OCI-LY1 (cell line): ENCODE data around the gene LRRC4B.

ENCODE experiments used
- H2AFZ ChIP-seq: fragments of 200-600 bp; sonication (generic), shearing (Covaris generic); 2 replicates; pipeline ENCODE4 v1.6.0; 2014; ENCODE audit warnings: antibody characterized with exemption, mild to moderate bottlenecking, low read length
- H3F3A ChIP-seq: fragments of 200-600 bp; sonication (generic), shearing (Covaris generic); 2 replicates; pipeline ENCODE4 v1.6.0; 2014; ENCODE audit warnings: mild to moderate bottlenecking, antibody characterized with exemption, low read length, moderate library complexity; ENCODE audit not compliant: insufficient read depth
- H3K27ac ChIP-seq: fragments of 200-600 bp; sonication (generic); 2 replicates; pipeline ENCODE4 v1.5.1; 2014; ENCODE audit warnings: low read length, mixed run types, mild to moderate bottlenecking, low read depth; ENCODE audit not compliant: poor library complexity, severe bottlenecking
- H3K27me3 ChIP-seq: fragments of 200-600 bp; sonication (generic); 2 replicates; pipeline ENCODE4 v1.6.0; 2014; ENCODE audit warnings: antibody characterized with exemption, mild to moderate bottlenecking, low read length, moderate library complexity; ENCODE audit not compliant: insufficient read depth
- H3K36me3 ChIP-seq: fragments of 200-600 bp; sonication (generic); 2 replicates; pipeline ENCODE4 v1.6.1; 2014; ENCODE audit warnings: mild to moderate bottlenecking, antibody characterized with exemption, low read length, moderate library complexity, mixed read lengths; ENCODE audit not compliant: insufficient read depth
- H3K4me1 ChIP-seq: fragments of 200-600 bp; sonication (generic); 2 replicates; pipeline ENCODE4 v1.5.1; 2014; ENCODE audit warnings: mild to moderate bottlenecking, low read length, moderate library complexity; ENCODE audit not compliant: insufficient read depth, severe bottlenecking
- H3K4me2 ChIP-seq: fragments of 200-600 bp; sonication (generic), shearing (Covaris generic); 2 replicates; pipeline ENCODE4 v1.6.1; 2014; ENCODE audit warnings: low read length
- H3K4me3 ChIP-seq: fragments of 200-600 bp; sonication (generic); 2 replicates; pipeline ENCODE4 v1.5.1; 2014; ENCODE audit warnings: low read length, low read depth, mild to moderate bottlenecking, mixed read lengths; ENCODE audit not compliant: poor library complexity, severe bottlenecking
- H3K79me2 ChIP-seq: fragments of 200-600 bp; shearing (Covaris generic); 2 replicates; pipeline ENCODE4 v1.6.1; 2016; ENCODE audit warnings: mixed run types, low read length, mixed read lengths; ENCODE audit not compliant: insufficient read depth
- H3K9ac ChIP-seq: fragments of 200-600 bp; sonication (generic), shearing (Covaris generic); 2 replicates; pipeline ENCODE4 v1.6.1; 2014; ENCODE audit warnings: mild to moderate bottlenecking, low read length, mixed read lengths
- H3K9me2 ChIP-seq: fragments of 200-600 bp; sonication (generic), shearing (Covaris generic); 2 replicates; pipeline ENCODE4 v1.6.1; 2014; ENCODE audit warnings: low read depth, mild to moderate bottlenecking, low read length, mixed read lengths
- H3K9me3 ChIP-seq: fragments of 200-600 bp; shearing (Covaris generic); 2 replicates; pipeline ENCODE4 v1.6.1; 2014; ENCODE audit warnings: low read length, mixed read lengths
- H4K20me1 ChIP-seq: fragments of 200-600 bp; sonication (generic), shearing (Covaris generic); 2 replicates; pipeline ENCODE4 v1.6.0; 2016; ENCODE audit warnings: mild to moderate bottlenecking, low read length; ENCODE audit not compliant: insufficient read depth
- EZH2 ChIP-seq: fragments of 200-600 bp; sonication (generic), shearing (Covaris generic); IDR thresholded peaks from 2 replicates; pipeline ENCODE4 v1.8.0; 2017; ENCODE audit warnings: borderline replicate concordance, mixed run types, mild to moderate bottlenecking, antibody characterized with exemption, low read length, moderate library complexity, mixed read lengths
- TF ChIP-seq, protein P1 (sequence below): fragments of 200-600 bp; sonication (generic), shearing (Covaris generic); IDR thresholded peaks from 2 replicates; pipeline ENCODE4 v1.5.1; 2017; ENCODE audit warnings: mild to moderate bottlenecking, antibody characterized with exemption, low read length, moderate library complexity, mixed read lengths

The LRRC4B gene

DNA sequence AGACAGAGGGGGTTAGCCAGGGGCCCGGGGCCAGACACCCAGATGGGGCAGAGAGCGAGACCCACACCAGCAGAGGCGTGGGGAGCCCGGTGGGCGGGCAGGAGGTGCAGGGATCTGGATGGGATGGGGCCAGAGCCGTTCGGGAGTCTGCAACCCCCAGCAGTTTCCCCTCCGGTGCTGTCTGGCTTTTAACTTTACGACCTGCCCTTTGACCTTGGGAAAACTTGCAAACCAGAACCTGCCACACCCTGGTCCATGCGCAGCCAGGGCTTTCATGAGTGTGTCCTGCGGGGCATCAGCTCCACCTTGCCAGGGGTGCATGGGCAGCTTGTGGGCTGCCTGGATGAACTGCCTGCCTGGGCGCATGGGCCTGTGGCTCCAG, 67.1 kb downstream of the LRRC4B start:
- TF ChIP-seq, protein P1, sequence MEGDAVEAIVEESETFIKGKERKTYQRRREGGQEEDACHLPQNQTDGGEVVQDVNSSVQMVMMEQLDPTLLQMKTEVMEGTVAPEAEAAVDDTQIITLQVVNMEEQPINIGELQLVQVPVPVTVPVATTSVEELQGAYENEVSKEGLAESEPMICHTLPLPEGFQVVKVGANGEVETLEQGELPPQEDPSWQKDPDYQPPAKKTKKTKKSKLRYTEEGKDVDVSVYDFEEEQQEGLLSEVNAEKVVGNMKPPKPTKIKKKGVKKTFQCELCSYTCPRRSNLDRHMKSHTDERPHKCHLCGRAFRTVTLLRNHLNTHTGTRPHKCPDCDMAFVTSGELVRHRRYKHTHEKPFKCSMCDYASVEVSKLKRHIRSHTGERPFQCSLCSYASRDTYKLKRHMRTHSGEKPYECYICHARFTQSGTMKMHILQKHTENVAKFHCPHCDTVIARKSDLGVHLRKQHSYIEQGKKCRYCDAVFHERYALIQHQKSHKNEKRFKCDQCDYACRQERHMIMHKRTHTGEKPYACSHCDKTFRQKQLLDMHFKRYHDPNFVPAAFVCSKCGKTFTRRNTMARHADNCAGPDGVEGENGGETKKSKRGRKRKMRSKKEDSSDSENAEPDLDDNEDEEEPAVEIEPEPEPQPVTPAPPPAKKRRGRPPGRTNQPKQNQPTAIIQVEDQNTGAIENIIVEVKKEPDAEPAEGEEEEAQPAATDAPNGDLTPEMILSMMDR: no peak
- TF ChIP-seq EZH2: no peak
- Histone ChIP-seq H3K27me3 (no peaks in the 10 kb centered on the region; the same call in 1 of the 2 replicates), H3K4me1 (no peaks in the 10 kb centered on the region), H3K79me2 (no peaks in the 10 kb centered on the region), H3K4me3 (no peak overlapping the region), H3K9me2 (no peaks in the 10 kb centered on the region), H2AFZ (no peak overlapping the region), H3K36me3 (no peaks in the 10 kb centered on the region), H3K4me2 (no peak overlapping the region), H3F3A (no peaks in the 10 kb centered on the region), H3K9ac (no peak overlapping the region), H3K27ac (no peak overlapping the region), H4K20me1 (no peaks in the 10 kb centered on the region), H3K9me3 (no peaks in the 10 kb centered on the region)

DNA sequence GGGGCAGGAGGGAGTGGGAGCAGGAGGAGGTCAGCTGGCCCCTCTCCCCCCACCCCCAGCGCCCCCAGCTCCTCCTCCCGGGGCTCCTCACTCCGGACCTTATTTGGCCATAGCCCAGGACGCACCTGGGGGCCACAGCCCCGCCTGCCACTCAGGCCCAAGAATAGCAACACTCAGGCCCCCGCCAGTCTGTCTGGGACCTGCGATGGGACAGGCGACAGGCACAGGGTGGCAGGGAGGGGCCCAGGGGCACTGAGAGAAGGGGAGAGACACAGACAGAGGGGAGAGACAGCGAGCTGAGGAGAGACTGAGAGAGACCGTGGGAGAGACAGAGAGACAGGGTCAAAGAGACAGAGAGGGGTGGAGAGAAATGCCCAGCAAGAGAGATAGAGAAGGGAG, 67.5 kb downstream of the LRRC4B start:
- TF ChIP-seq, protein P1: no peak
- TF ChIP-seq EZH2: no peak
- Histone ChIP-seq H2AFZ (no peak overlapping the region), H3K4me3 (no peak overlapping the region), H3K36me3 (no peaks in the 10 kb centered on the region), H3F3A (no peaks in the 10 kb centered on the region), H3K4me1 (no peaks in the 10 kb centered on the region), H3K79me2 (no peaks in the 10 kb centered on the region), H3K4me2 (no peak overlapping the region), H4K20me1 (no peaks in the 10 kb centered on the region), H3K27me3 (no peaks in the 10 kb centered on the region; the same call in 1 of the 2 replicates), H3K9me3 (no peaks in the 10 kb centered on the region), H3K9me2 (no peaks in the 10 kb centered on the region), H3K9ac (no peak overlapping the region), H3K27ac (no peak overlapping the region)

DNA sequence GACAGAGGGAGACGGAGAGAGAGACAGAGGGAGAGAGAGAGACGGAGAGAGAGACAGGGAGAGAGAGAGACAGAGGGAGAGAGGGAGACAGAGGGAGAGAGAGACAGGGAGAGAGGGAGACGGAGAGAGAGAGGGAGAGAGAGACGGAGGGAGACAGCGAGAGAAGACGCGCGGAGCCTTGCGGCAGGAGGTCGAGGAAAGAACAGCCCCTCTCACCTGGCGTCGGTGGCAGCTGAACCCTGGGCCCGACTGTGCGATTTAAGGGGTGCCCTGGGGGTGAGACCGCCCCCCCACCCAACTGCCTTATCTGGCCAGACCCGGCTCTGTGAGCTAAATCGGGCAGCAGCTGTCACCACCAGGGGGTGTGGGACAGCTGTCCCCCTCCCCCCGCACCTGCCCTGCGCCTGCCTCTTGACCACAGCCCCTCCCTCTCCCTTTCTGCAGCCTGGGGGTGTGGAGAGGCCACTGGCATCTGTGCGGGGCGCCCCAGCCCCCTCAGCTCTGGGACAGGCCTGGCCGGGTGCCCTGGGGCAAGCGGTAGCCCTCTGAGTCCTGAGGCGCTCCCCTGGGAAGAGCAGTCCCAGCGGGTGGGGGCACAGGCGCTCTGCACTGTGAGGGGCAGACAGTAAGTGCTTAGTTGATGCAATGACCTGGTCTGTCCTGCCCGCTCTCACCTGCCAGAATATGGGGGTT, 68.0 kb downstream of the LRRC4B start:
- TF ChIP-seq EZH2: no peak
- TF ChIP-seq, protein P1: no peak
- H2AFZ ChIP-seq: no peak overlapping the region
- H3F3A ChIP-seq: no peaks in the 10 kb centered on the region
- H3K27ac ChIP-seq: no peak overlapping the region
- no peaks in the 10 kb centered on the region for H3K36me3 ChIP-seq
- H3K9me3 ChIP-seq: no peaks in the 10 kb centered on the region
- no peak overlapping the region for H3K4me2 ChIP-seq
- H3K4me3 ChIP-seq: no peak overlapping the region
- H3K4me1 ChIP-seq: no peaks in the 10 kb centered on the region
- H3K79me2 ChIP-seq: no peaks in the 10 kb centered on the region
- no peaks in the 10 kb centered on the region for H4K20me1 ChIP-seq
- no peaks in the 10 kb centered on the region; the same call in 1 of the 2 replicates for H3K27me3 ChIP-seq
- H3K9me2 ChIP-seq: no peaks in the 10 kb centered on the region
- H3K9ac ChIP-seq: no peak overlapping the region
